Esophagus muscularis mucosa (tissue), 4 donors: ENCODE data around the gene GLT6D1.

Experiments used
- EP300 ChIP-seq: sonication (generic); formaldehyde crosslinking; IDR thresholded peaks from one replicate; pipeline ENCODE4 v1.6.1; 2017; ENCODE audit warnings: antibody characterized with exemption
- POLR2A ChIP-seq: fragments of 450-650 bp; IDR thresholded peaks from one replicate; pipeline ENCODE4 v1.6.1; 2017; ENCODE audit warnings: antibody characterized with exemption, moderate library complexity, mild to moderate bottlenecking, low read depth
- POLR2AphosphoS5 ChIP-seq, 2 donors: sonication (generic); formaldehyde crosslinking; IDR thresholded peaks; one replicate each; pipeline ENCODE4 v1.6.1; 2017; ENCODE audit warnings: antibody characterized with exemption in 2 of 2
- TF ChIP-seq, protein P1 (sequence below), 3 experiments: fragments of 200-600 bp in 2 of 3; fragments of 450-650 bp in 1 of 3; sonication (generic) in 2 of 3; IDR thresholded peaks; one replicate each; pipeline ENCODE4 v1.5.1; 2017 to 2019; ENCODE audit warnings: antibody characterized with exemption in 3 of 3, mild to moderate bottlenecking in 2 of 3, moderate library complexity in 1 of 3

DNA sequence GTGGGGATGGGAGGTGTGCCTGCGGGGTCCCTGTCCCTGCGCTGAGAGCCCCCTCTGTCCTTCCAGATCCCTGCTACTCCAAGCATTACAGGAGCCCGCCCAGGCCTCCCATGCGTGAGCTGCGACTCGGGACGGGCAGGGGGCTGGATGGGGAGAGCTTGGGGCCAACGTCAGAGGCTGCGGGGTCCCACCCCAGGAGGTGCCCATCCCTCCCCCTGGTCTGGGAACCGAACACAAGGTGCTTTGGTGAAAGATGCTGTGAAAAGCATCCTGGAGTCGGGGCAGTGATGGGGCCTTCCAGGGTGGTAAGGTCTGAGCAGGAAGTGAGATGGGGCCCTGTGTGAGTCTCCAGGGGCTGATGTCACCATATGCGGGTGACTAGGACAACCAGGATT is 26.5 kb upstream of the GLT6D1 start:
- TF ChIP-seq POLR2A (no peak), EP300 (no peak), POLR2AphosphoS5 (IDR thresholded peaks at IDR 0.05) (no peak)
- TF ChIP-seq, protein P1, sequence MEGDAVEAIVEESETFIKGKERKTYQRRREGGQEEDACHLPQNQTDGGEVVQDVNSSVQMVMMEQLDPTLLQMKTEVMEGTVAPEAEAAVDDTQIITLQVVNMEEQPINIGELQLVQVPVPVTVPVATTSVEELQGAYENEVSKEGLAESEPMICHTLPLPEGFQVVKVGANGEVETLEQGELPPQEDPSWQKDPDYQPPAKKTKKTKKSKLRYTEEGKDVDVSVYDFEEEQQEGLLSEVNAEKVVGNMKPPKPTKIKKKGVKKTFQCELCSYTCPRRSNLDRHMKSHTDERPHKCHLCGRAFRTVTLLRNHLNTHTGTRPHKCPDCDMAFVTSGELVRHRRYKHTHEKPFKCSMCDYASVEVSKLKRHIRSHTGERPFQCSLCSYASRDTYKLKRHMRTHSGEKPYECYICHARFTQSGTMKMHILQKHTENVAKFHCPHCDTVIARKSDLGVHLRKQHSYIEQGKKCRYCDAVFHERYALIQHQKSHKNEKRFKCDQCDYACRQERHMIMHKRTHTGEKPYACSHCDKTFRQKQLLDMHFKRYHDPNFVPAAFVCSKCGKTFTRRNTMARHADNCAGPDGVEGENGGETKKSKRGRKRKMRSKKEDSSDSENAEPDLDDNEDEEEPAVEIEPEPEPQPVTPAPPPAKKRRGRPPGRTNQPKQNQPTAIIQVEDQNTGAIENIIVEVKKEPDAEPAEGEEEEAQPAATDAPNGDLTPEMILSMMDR (IDR thresholded peaks at IDR 0.05), result no peak
